Mucosa of stomach (tissue), 1 donor: ENCODE results near the gene MRPL16.
A peak's percentile ranks its signal among the peaks of the same experiment; 100 is the strongest.
"Not testable (repeated sequence)": the region's sequence is repeated elsewhere in the genome, so short reads cannot be mapped to it uniquely, and the experiment has no call there.

ENCODE experiments used
- H3K27me3 ChIP-seq: one replicate; pipeline ENCODE4 v1.7.0; 2013; ENCODE audit warnings: mild to moderate bottlenecking, low read length; ENCODE audit not compliant: control insufficient read depth, insufficient read depth
- H3K36me3 ChIP-seq: one replicate; pipeline ENCODE4 v1.7.0; 2013; ENCODE audit warnings: low read length; ENCODE audit not compliant: control insufficient read depth, insufficient read depth
- H3K4me1 ChIP-seq: one replicate; pipeline ENCODE4 v1.7.0; 2013; ENCODE audit warnings: mild to moderate bottlenecking, low read length; ENCODE audit not compliant: control insufficient read depth, insufficient read depth
- H3K4me3 ChIP-seq: one replicate; pipeline ENCODE4 v1.7.0; 2013; ENCODE audit warnings: low read length
- H3K9ac ChIP-seq: one replicate; pipeline ENCODE4 v1.7.0; 2013; ENCODE audit warnings: mild to moderate bottlenecking, low read length, moderate library complexity
- H3K9me3 ChIP-seq: one replicate; pipeline ENCODE4 v1.7.0; 2013; ENCODE audit warnings: mild to moderate bottlenecking, low read length, moderate library complexity; ENCODE audit not compliant: control insufficient read depth
- donor health status: Pancreatic carcinoma.

The MRPL16 gene

DNA sequence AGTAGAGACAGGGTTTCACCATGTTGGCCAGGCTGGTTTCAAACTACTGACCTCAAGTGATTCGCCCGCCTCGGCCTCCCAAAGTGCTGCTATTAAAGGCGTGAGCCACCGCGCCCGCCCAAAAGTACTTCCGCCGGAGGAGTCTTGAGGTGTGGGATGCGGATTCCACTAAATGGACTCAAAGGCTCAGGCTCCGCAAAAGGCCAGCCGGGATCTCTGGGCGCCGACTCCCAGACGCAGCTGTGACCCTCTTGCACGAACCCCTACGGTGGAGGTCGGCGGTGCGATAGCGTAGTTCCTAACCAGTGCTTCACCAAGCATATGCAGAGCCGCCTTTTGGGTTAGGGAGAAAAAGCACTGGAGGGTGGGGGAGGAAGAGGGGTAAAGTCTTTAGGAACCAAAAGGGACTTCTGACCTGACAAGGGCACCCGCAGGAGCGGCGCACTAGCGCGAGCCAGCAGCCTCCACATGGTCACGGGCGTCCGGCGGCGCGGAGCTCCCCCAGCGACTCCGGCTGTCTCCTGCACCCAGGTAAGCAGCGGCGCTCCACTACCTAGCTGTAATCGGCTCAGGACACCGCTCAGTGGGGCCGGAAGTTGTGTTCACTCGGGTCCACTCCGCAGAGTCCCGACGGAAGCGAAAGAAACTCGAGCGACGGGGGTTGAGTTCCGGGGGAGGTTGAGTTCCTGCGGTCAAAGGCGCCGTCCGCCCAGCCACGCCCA, at the start of gene MRPL16:
MRPL16 (minus strand) TSS at position 590 of the 722 bp plus-strand sequence; CDS start at position 470, 120 bp downstream.
- H3K9me3 ChIP-seq: no peaks in the 10 kb centered on the region
- peaks cover 5% of the 10 kb centered on the region for H3K4me1 ChIP-seq
- no peaks in the 10 kb centered on the region for H3K36me3 ChIP-seq
- peak within 1 kb of the TSS; percentile 96 for H3K4me3 ChIP-seq
- H3K27me3 ChIP-seq: no peaks in the 10 kb centered on the region
- H3K9ac ChIP-seq: peak within 1 kb of the TSS; percentile 90

DNA sequence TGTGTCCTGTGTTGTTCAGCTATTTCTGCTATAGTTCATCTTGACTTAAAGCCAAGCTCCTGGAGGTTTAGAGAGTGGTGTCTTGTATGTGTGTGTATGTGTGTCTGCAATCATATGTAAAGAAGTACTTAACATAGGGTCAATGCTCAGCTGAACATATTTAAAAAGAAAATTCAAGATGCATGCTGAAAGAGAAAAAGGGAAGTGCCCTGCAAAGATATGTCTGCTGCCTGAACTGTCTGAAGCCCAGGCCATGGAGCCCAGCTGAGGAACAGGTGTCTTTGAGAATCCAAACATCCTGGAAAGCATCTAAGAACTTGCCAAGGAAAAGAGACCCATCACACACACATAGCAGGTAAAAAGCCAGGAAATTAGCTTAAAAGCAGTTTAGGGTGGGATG, 49.1 kb upstream of the MRPL16 start:
- H3K36me3 ChIP-seq: no peaks in the 10 kb centered on the region
- H3K9ac ChIP-seq: no peak overlapping the region
- H3K4me3 ChIP-seq: no peak overlapping the region
- H3K4me1 ChIP-seq: peaks cover 10% of the 10 kb centered on the region
- no peaks in the 10 kb centered on the region for H3K9me3 ChIP-seq
- no peaks in the 10 kb centered on the region for H3K27me3 ChIP-seq

DNA sequence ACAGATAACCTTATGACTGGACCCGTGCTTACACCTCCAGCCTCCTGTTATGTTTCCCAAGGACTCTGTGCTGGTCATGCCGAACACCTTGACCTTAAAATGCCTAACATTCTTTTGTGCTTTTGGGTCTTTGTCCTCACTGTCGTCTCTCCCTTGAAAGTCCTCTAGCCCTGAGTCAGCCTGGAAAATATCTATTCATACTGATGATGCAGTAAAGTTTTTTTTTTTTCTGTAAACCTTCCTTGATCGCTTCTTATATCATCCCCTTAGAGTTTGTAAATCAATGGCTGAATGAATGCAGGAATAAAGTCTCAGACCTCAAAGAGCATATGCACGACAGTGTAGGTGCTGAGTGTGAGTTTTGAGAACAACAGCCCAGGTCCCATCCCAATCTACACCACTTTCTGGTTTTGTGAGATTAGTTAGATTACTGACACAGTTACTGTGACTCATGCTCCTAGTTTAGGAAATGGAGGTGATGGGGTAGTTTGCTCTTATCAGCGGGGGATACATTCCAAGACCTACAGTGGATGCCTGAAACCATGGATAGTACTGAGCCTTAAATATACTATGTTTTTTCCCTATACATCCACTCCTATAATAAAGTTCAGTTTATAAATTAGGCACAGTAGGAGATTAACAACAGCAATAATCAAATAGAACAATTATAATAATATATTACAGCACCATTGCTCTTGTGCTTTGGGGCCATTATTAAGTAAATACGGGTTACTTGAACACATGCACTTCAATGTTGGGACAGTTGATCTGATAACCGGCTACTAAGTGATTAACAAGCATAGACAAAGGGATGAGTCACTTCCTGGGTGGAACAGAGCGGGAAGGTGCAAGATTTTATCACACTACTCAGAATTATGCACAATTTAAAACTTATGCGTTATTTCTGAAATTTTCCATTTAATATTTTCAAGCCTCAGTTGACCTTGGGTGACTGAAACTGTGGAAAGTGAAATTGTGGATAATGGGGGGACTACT, 47.2 kb upstream of the MRPL16 start:
- Histone ChIP-seq H3K9me3 (no peaks in the 10 kb centered on the region), H3K27me3 (no peaks in the 10 kb centered on the region), H3K36me3 (no peaks in the 10 kb centered on the region), H3K4me3 (no peak overlapping the region), H3K4me1 (peaks cover 10% of the 10 kb centered on the region), H3K9ac (no peak overlapping the region)

DNA sequence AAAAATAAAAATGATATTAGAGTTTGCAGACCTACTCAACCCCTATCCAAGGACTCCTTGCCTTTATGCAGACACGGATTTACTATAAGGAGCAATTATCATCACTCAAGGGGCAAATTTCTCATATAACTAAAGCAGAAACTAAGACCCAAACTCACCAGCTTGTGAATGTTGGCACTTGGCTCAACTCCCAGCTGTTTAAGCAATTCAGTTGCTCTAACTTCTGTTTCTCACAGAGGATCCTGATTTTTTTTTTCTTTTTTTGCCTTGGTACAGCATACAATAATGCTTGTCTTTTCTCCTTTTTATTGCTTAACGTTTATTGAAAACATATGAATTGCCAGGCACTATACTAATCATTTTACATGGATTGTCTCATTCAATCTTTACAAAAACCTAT, 44.3 kb upstream of the MRPL16 start:
- Histone ChIP-seq H3K36me3 (no peaks in the 10 kb centered on the region), H3K9me3 (no peaks in the 10 kb centered on the region), H3K4me1 (peaks cover 10% of the 10 kb centered on the region), H3K4me3 (no peak overlapping the region), H3K27me3 (no peaks in the 10 kb centered on the region), H3K9ac (no peak overlapping the region)

DNA sequence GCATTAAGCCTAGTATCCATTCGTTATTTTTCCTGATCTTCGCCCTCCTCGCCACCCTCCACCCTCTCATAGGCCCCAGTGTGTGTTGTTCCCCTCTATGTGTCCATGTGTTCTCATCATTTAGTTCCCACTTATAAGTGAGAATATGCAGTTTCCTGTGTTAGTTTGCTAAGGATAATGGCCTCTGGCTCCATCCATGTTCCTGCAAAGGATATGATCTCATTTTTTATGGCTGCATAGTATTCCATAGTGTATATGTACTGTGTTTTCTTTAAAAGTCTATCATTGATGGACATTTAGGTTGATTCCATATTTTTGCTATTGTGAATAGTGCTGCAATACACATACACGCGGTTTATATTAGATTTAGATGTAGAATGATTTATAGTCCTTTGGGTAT, 40.8 kb upstream of the MRPL16 start:
- not testable (repeated sequence) for H3K9ac ChIP-seq, H3K4me3 ChIP-seq, H3K27me3 ChIP-seq, H3K36me3 ChIP-seq, H3K9me3 ChIP-seq
- H3K4me1 ChIP-seq: peaks cover 15% of the 10 kb centered on the region

DNA sequence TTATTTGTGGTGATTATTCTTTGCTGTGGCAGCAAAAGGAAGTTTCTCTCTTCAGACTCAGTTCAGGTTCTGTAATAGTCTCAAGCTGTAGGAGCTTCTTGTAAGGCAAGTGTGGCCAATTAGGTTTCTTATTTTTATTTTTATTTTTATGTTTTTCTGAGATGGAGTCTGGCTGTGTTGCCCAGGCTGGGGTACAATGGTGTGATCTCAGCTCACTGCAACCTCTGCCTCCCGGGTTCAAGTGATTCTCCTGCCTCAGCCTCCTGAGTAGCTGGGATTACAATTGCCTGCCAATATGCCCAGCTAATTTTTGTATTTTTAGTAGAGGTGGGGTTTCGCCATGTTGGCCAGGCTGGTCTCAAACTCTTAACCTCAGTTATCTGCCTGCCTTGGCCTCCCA, 39.0 kb upstream of the MRPL16 start:
- H3K4me1 ChIP-seq: peaks cover 29% of the 10 kb centered on the region
- not testable (repeated sequence) for H3K9me3 ChIP-seq, H3K4me3 ChIP-seq, H3K36me3 ChIP-seq, H3K27me3 ChIP-seq, H3K9ac ChIP-seq

DNA sequence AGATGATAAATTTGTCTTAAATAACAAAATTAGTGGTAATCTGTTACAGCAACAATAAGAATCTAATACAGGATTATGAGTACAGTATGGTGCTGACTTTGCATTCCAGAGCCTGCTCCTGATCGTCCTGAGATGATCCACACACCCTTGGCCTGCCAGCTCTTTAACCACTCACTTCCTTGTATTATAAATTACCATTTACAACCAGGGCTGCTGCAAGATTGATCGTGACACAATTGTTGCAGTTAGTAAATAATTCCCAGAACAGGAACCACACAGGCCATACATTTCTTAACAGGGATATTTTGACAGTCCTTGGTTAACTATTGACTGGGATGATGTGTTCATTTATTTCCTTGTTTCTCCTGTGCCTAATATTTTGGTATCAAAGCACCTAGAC, 38.6 kb upstream of the MRPL16 start:
- Histone ChIP-seq H3K9ac (no peak overlapping the region), H3K27me3 (no peaks in the 10 kb centered on the region), H3K9me3 (no peaks in the 10 kb centered on the region), H3K36me3 (no peaks in the 10 kb centered on the region), H3K4me3 (no peak overlapping the region), H3K4me1 (peaks cover 29% of the 10 kb centered on the region)

DNA sequence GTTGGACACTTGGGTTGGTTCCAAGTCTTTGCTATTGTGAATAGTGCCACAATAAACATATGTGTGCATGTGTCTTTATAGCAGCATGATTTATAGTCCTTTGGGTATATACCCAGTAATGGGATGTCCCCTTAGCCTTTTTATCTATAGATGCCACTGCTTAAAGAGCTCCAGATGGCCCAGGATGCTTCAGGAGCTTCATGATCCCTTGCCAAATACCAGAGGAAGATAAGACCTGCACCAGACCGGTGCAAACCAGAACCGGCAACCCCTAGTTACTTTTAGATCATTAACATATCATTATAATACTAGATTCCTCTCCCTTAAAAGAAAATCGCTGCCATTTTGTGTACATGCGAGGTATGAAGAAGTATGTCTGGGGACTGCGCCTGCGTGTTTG, 37.9 kb upstream of the MRPL16 start:
- not testable (repeated sequence) for H3K36me3 ChIP-seq, H3K9ac ChIP-seq, H3K4me3 ChIP-seq, H3K27me3 ChIP-seq, H3K9me3 ChIP-seq
- H3K4me1 ChIP-seq: peaks cover 29% of the 10 kb centered on the region

DNA sequence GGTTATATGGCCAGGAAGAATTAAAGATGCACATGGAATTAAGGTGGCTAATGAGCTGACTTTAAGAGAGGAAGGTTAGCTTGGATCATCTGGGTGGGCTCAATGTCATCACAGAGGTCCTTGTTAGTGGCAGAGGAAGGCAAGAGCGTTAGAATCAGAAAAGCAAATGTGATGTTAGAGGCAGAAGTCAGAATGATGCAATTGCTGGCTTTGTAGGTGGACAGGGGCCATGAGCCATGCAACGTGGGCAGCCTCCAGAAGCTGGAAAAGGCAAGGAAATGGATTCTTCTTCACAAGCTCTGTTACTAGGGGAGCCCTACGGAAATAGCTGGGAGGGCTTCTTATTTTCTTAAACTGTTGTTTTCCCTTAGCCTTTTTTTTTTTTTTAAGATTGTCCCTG, 37.0 kb upstream of the MRPL16 start:
- no peaks in the 10 kb centered on the region for H3K36me3 ChIP-seq
- no peaks in the 10 kb centered on the region for H3K27me3 ChIP-seq
- no peak overlapping the region for H3K4me3 ChIP-seq
- H3K9me3 ChIP-seq: no peaks in the 10 kb centered on the region
- H3K9ac ChIP-seq: no peak overlapping the region
- H3K4me1 ChIP-seq: peaks cover 29% of the 10 kb centered on the region

DNA sequence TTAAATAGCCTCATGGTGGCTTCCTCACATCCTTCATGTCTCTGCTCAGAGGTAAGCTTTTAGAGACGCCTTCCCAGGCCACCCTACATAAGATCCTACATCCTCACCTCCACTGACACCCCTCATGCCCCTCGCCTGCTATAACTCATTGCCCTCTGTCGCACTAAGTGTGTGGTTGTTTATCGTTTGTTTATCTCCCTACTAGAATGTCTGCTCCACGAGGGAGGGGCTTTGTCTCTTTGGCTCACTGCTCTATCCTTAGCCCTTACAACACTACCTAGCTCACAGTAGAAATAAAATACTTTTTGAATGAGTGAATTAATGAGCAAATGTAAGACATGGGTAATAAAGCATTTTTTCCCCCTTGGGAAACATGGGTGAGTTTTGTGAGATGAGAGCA, 36.0 kb upstream of the MRPL16 start:
- Histone ChIP-seq H3K36me3 (no peaks in the 10 kb centered on the region), H3K4me1 (peaks cover 29% of the 10 kb centered on the region), H3K9me3 (no peaks in the 10 kb centered on the region), H3K9ac (no peak overlapping the region), H3K27me3 (no peaks in the 10 kb centered on the region), H3K4me3 (no peak overlapping the region)

DNA sequence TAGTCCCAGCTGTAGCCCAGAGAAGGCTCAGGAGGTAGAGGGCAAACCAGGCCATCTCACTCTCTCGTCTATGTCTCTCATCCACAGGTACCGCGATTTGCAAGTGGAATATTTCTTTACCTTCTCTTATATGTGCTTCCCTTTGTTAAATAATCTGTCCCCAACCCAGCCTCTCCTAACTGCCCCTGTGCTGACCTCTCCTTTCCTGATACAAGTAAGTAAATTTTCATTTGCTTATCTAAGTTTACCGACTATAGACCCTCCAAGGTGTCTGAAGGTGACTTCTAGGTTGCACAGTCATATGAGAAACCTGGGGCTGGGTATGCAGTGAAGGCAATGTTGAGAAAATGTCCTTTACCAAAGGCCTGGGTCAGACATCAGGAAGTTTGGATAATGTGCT, 34.8 kb upstream of the MRPL16 start, which contains the start of gene CBLIF:
CBLIF (minus strand) TSS at position 101 of the 400 bp plus-strand sequence; CDS start at position 55, 46 bp downstream.
- Histone ChIP-seq H3K4me3 (no peak within 1 kb of the TSS), H3K9me3 (no peaks in the 10 kb centered on the region)

DNA sequence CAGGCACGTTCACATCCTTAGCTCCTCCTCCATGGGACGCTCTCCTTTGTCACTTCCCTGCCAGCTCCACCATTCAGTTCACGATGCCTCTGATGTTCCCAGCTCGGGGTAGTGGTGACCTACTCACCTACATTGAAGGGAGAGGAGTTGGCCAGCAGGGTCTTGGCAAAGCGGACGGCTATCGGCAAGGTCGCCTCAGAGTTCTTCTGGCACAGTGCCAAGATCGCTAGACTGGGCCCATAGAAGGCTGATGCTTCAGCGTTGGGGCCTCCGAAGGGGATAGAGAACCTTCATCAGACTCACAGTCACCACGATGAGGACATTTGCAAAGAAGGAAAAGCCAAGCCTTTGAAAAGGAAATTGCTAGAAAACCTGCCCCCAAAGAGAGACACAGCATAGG, 31.7 kb upstream of the MRPL16 start:
- Histone ChIP-seq H3K9ac (no peak overlapping the region), H3K36me3 (no peaks in the 10 kb centered on the region)

More for the DNA sequence above, 34.8 kb upstream of the MRPL16 start, which contains the start of gene CBLIF:
- peaks cover 29% of the 10 kb centered on the region for H3K4me1 ChIP-seq
- H3K27me3 ChIP-seq: no peaks in the 10 kb centered on the region
- no peaks in the 10 kb centered on the region for H3K36me3 ChIP-seq
- H3K9ac ChIP-seq: no peak within 1 kb of the TSS

More for the DNA sequence above, 31.7 kb upstream of the MRPL16 start:
- Histone ChIP-seq H3K9me3 (no peaks in the 10 kb centered on the region), H3K27me3 (no peaks in the 10 kb centered on the region), H3K4me1 (peaks cover 16% of the 10 kb centered on the region), H3K4me3 (no peak overlapping the region)
